Measurements from ENCODE around the gene GRN. TPM values are rescaled to one million over a fixed set of nuclear protein-coding genes. Genes with fewer than 3 reads are reported as not detected.

Gene GRN
- total and polyA plus RNA-seq, 8 donors = 31.8 to 644 (median 196) TPM

DNA sequence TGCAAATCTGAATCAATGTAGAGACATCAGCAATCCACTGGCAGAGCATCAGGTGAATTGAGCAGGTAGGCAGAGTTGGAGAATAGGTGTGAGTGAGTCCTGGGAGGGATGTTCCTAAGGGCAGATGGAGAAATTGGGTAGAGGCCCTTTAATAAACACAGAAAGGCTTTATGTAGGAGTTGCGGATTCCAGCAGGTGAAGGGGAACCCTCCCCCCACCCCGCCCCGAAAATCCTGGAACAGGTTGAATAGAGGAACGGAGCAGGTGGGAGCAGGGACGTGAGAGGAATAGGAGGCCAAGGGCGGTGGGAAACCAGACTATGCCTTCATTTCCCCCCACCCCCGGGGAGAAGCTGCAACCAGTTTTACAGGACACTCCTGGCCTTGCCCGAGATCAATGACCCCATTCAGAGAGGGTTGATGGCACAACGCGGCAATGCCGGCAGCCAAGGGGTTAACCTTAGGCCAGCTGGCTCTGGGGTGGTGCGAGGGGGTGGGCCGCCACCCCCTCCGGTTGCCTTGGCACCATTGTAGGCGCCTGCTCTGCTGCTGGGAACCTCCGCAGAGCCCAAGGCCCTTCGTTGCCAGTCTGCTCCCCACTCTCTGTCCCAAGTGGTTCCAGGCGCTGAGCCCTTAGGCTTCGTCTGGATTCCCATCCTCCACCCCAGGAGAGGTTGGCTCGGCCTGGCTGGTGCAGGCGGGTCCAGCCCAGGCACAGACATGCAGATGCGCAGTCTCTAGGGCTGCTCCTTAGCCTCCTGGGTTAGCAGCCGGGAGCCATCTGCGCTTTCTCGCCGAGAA is 37.5 kb upstream of the GRN start:
- Histone ChIP-seq H3K4me3 (peak overlapping the region; percentile 45 to 56 (median 52)), H3K27ac (peak overlapping the region in 3 of 5 donors; percentile 58 to 82 (median 70)), H3K4me1 (peaks cover 17 to 25% (median 20%) of the 10 kb centered on the region in 4 donors), H3K36me3 (no peaks in the 10 kb centered on the region), H3K9me3 (no peaks in the 10 kb centered on the region), H3K27me3 (peaks cover 0 to 71% (median 22%) of the 10 kb centered on the region in 3 donors)
- intact Hi-C loops (cut with DNase I; ENCODE audit: low total_unique reads) = no loop called here
- TF ChIP-seq POLR2A (IDR thresholded peaks at IDR 0.05) (no peak), EP300 (IDR thresholded peaks at IDR 0.05) (no peak), POLR2AphosphoS5 (IDR thresholded peaks at IDR 0.05) (no peak)
- TF ChIP-seq, protein P1, sequence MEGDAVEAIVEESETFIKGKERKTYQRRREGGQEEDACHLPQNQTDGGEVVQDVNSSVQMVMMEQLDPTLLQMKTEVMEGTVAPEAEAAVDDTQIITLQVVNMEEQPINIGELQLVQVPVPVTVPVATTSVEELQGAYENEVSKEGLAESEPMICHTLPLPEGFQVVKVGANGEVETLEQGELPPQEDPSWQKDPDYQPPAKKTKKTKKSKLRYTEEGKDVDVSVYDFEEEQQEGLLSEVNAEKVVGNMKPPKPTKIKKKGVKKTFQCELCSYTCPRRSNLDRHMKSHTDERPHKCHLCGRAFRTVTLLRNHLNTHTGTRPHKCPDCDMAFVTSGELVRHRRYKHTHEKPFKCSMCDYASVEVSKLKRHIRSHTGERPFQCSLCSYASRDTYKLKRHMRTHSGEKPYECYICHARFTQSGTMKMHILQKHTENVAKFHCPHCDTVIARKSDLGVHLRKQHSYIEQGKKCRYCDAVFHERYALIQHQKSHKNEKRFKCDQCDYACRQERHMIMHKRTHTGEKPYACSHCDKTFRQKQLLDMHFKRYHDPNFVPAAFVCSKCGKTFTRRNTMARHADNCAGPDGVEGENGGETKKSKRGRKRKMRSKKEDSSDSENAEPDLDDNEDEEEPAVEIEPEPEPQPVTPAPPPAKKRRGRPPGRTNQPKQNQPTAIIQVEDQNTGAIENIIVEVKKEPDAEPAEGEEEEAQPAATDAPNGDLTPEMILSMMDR (IDR thresholded peaks at IDR 0.05) = no peak
- WGBS, 5 donors = 2 to 5% (median 3%) methylated on average over 21 to 26 of the region's 26 CpGs
- DNase-seq = peak in 1 of 2 donors; percentile 83

DNA sequence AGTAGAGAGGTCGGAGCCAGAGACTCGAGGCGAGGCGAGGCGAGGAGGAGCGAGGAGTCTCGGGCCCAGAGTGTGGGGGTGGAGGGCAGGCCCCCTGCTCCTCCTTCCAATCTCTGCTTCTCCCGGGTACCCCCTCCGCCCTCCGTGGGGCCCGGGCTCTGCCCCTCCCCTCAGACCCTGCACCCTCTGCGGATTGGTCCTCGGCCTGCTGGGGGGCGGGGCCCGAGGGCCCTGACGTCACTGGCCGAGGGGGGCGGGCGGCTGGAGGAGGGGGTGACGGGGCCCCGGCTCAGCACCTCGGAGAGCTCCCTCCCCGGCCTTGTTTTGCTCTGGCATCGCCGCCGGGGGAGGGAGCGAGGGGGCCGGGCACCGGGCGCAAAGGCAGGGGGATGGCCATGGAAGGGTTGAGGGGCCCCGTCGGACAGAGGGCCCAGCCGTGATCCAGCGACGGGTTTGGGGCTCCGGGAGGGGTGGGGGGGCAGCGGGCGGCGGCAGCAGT is 36.7 kb upstream of the GRN start, which contains the start of gene RUNDC3A:
RUNDC3A (plus strand) TSS at position 282 of the 499 bp plus-strand sequence. CDS start 232 bp downstream, outside the sequence.
- peak; percentile 77 to 97 for DNase-seq
- no peaks in the 10 kb centered on the region for H3K36me3 ChIP-seq
- H3K9me3 ChIP-seq = no peaks in the 10 kb centered on the region
- peak within 1 kb of the TSS; percentile 45 to 56 (median 52) for H3K4me3 ChIP-seq
- TF ChIP-seq EP300 (IDR thresholded peaks at IDR 0.05) = no peak
- TF ChIP-seq, protein P1 (IDR thresholded peaks at IDR 0.05) = no peak
- no peak for TF ChIP-seq POLR2AphosphoS5 (IDR thresholded peaks at IDR 0.05)
- TF ChIP-seq POLR2A (IDR thresholded peaks at IDR 0.05) = no peak
- intact Hi-C loops (cut with DNase I; ENCODE audit: low total_unique reads) = no loop called here
- peaks cover 17 to 25% (median 20%) of the 10 kb centered on the region in 4 donors for H3K4me1 ChIP-seq
- H3K27me3 ChIP-seq = peaks cover 0 to 78% (median 29%) of the 10 kb centered on the region in 3 donors
- peak within 1 kb of the TSS in 3 of 5 donors; percentile 58 to 82 (median 70) for H3K27ac ChIP-seq
- 1 to 3% (median 1%) methylated on average over 12 to 38 of the region's 39 CpGs for WGBS, 5 donors

DNA sequence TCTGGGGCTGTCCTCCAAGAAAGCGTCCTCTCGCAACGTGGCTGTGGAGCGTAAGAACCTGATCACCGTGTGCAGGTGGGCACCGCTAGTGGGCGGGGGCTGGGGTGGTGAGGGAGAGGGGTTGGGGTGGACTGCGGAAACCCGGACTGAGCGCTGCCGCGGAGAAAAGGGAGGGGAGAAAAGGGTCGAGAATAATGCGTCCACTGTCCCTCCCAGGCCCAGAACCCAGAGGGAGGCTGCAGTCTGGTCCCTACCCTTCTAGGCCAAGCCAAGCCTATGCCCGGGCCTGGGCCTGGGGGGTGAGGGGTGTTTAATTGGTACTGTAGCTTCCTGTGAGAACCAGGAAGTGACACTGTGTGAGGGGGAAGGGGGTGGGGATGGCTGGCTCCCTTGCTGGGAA is 36.2 kb upstream of the GRN start:
- Histone ChIP-seq H3K36me3 (no peaks in the 10 kb centered on the region), H3K9me3 (no peaks in the 10 kb centered on the region), H3K4me3 (peak overlapping the region; percentile 45 to 56 (median 52)), H3K27ac (peak overlapping the region in 3 of 5 donors; percentile 58 to 82 (median 70)), H3K4me1 (peaks cover 17 to 25% (median 20%) of the 10 kb centered on the region in 4 donors), H3K27me3 (peaks cover 0 to 78% (median 31%) of the 10 kb centered on the region in 3 donors)
- 1 to 3% (median 3%) methylated on average over 14 to 15 of the region's 15 CpGs for WGBS, 5 donors
- no peak for TF ChIP-seq POLR2AphosphoS5 (IDR thresholded peaks at IDR 0.05)
- TF ChIP-seq, protein P1 (IDR thresholded peaks at IDR 0.05) = no peak
- no peak for TF ChIP-seq POLR2A (IDR thresholded peaks at IDR 0.05)
- TF ChIP-seq EP300 (IDR thresholded peaks at IDR 0.05) = no peak
- DNase-seq = peak in 1 of 2 donors; percentile 67
- intact Hi-C loops (cut with DNase I; ENCODE audit: low total_unique reads) = no loop called here

DNA sequence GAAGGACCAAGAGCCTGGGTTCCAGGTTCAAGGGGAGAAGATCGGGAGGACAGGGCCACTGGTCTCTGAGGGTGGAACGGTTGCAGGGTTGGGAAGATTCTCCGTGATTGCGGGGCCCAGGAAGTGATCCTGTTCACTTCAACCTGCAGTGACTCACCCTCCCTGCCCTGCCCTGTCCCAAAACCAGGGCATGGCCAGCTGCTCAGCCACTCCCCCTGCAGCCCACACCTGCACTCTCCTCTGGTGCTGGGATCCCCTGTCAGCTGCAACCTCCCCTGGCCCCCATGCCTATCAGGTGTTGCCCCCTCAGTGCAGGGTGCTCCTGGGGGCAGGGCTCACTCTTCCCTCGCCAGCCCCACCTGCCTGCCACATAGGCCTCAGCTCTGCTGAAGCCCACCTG is 35.6 kb upstream of the GRN start:
- WGBS, 5 donors = 48 to 64% (median 57%) methylated on average over 5 of the region's 5 CpGs
- peaks cover 17 to 25% (median 20%) of the 10 kb centered on the region in 4 donors for H3K4me1 ChIP-seq
- no peak for DNase-seq
- H3K9me3 ChIP-seq = no peaks in the 10 kb centered on the region
- no peak overlapping the region for H3K4me3 ChIP-seq
- intact Hi-C loops (cut with DNase I; ENCODE audit: low total_unique reads) = no loop called here
- no peak overlapping the region for H3K27ac ChIP-seq
- no peaks in the 10 kb centered on the region for H3K36me3 ChIP-seq
- H3K27me3 ChIP-seq = peaks cover 0 to 79% (median 34%) of the 10 kb centered on the region in 3 donors
- TF ChIP-seq EP300 (IDR thresholded peaks at IDR 0.05) = no peak
- TF ChIP-seq, protein P1 (IDR thresholded peaks at IDR 0.05) = no peak
- TF ChIP-seq POLR2AphosphoS5 (IDR thresholded peaks at IDR 0.05) = no peak
